Activated CD8-positive, alpha-beta memory T cell treated with anti-CD3 and anti-CD28 coated beads, Interleukin-2, amount 10 ng/mL, durations not matched to agents 7 days and 5 days (primary cell): ENCODE measurements around the gene PFKFB4. TPM values are rescaled to one million over a fixed set of nuclear protein-coding genes. Genes with fewer than 3 reads are reported as not detected.

Source experiments
- ATAC-seq: fragments of 150-1000 bp; cut with Tn5 transposase; one replicate; pipeline ENCODE4 v1.10.0; 2021; ENCODE audit warnings: moderate library complexity
- CTCF ChIA-PET: fragments of 350-600 bp; sonication (Branson Sonifier 250); formaldehyde crosslinking; loops from one replicate; lab custom pipeline; 2021; ENCODE audit warnings: antibody characterized with exemption; lab: Charles Lee
- DNase-seq: peaks from one replicate; pipeline ENCODE4 v3.0.0-alpha.2; 2020
- H3K27ac Mint-ChIP-seq: one replicate; pipeline ENCODE4 v1.8.0; 2021; ENCODE audit warnings: mild to moderate bottlenecking, mixed read lengths
- H3K27me3 Mint-ChIP-seq: one replicate; pipeline ENCODE4 v1.8.0; 2021; ENCODE audit warnings: mixed read lengths
- H3K36me3 Mint-ChIP-seq: one replicate; pipeline ENCODE4 v1.8.0; 2021; ENCODE audit warnings: mild to moderate bottlenecking, mixed read lengths
- H3K4me1 Mint-ChIP-seq: one replicate; pipeline ENCODE4 v1.8.0; 2021; ENCODE audit warnings: mixed read lengths
- H3K4me3 Mint-ChIP-seq: one replicate; pipeline ENCODE4 v1.8.0; 2021; ENCODE audit warnings: mild to moderate bottlenecking, moderate library complexity, mixed read lengths
- H3K9me3 Mint-ChIP-seq: one replicate; pipeline ENCODE4 v1.8.0; 2022; ENCODE audit warnings: low read depth, mixed read lengths
- microRNA-seq: library from miRNA; unstranded; fragments of <30 nt; microRNA quantifications from one replicate; pipeline ENCODE4 v1.2.0, GENCODE V29; 2022
- total RNA-seq, 2 experiments: library from RNA; stranded (reverse); gene quantifications; one replicate each; pipeline ENCODE4 v1.2.3, GENCODE V29; 2021

Gene PFKFB4
- total RNA-seq, 2 experiments from 2014 or later = 12.2 to 26.9 TPM

- Mint-ChIP-seq H3K9me3 (no peaks in the 10 kb centered on the region), H3K4me1 (peaks cover 53% of the 10 kb centered on the region), H3K27ac (peak overlapping the region; percentile 99), H3K27me3 (no peaks in the 10 kb centered on the region), H3K4me3 (peak overlapping the region; percentile 88), H3K36me3 (peaks cover 47% of the 10 kb centered on the region)
- DNase-seq (no peak), ATAC-seq (no peak)
- CTCF ChIA-PET = interaction anchor here (1.1 to 9.7 kb wide), 4 partner anchors 8 to 81 kb away, joined by 3 to 101 read pairs (median 9); partner anchors contain the start of gene SHISA5
Measured at GRCh38 chr3:48468329-48468731, 88.3 kb downstream of the PFKFB4 start.

Small RNA genes within 50 kb of the gene (microRNA-seq; reads per million reads assigned to microRNA genes)
- gene MIR6823 (not detected), gene MIR711 (not detected)

Other genes with a start within 250 kb of the PFKFB4 start
- not detected for gene SPINK8, start 223.1 kb downstream of the PFKFB4 start, total RNA-seq
- gene FBXW12, start 184.6 kb downstream of the PFKFB4 start, total RNA-seq = not detected
- 1 to 10 TPM; 1.8 to 4.0 TPM for gene PLXNB1, start 126.7 kb downstream of the PFKFB4 start, total RNA-seq
- gene CCDC51, start 116.7 kb downstream of the PFKFB4 start, total RNA-seq = 10 to 100 TPM; 18.4 to 21.9 TPM
- 100 to 1,000 TPM; 219 to 298 TPM for gene TMA7, start 116.5 kb downstream of the PFKFB4 start, total RNA-seq
- 10 to 100 TPM; 20.9 to 21.2 TPM for gene ATRIP, start 110.1 kb downstream of the PFKFB4 start, total RNA-seq
- gene SHISA5, start 52.6 kb downstream of the PFKFB4 start, total RNA-seq = 100 to 1,000 TPM; 198 to 313 TPM
- not detected for gene UCN2, start 7.0 kb upstream of the PFKFB4 start, total RNA-seq
- 1 to 10 TPM; 1.1 TPM for gene COL7A1, start 38.5 kb upstream of the PFKFB4 start, total RNA-seq
- 100 to 1,000 TPM; 201 to 220 TPM for gene UQCRC1, start 52.8 kb upstream of the PFKFB4 start, total RNA-seq
- gene TMEM89, start 65.0 kb upstream of the PFKFB4 start, total RNA-seq = under 1 TPM in 1 of 2 experiments, not detected in 1; 0.73 TPM
- gene SLC26A6, start 78.7 kb upstream of the PFKFB4 start, total RNA-seq = 10 to 100 TPM; 44.9 to 59.0 TPM
- 10 to 100 TPM; 20.9 to 24.0 TPM for gene CELSR3, start 106.1 kb upstream of the PFKFB4 start, total RNA-seq
- 10 to 100 TPM; 33.4 to 43.0 TPM for gene NCKIPSD, start 129.1 kb upstream of the PFKFB4 start, total RNA-seq
- gene IP6K2, start 160.4 kb upstream of the PFKFB4 start, total RNA-seq = 10 to 100 TPM; 65.3 to 69.7 TPM